OCI-LY3 (cell line): ENCODE data around the gene SIK3.

Experiments used
- CTCF ChIP-seq: fragments of 200-600, 300-600 bp; sonication (generic); IDR thresholded peaks from 2 replicates; pipeline ENCODE4 v1.5.1; 2014; ENCODE audit warnings: antibody characterized with exemption, low read length, low read depth
- EZH2phosphoT487 ChIP-seq: fragments of 200-600 bp; shearing (Covaris generic); IDR thresholded peaks from 2 replicates; pipeline ENCODE4 v1.6.1; 2018; ENCODE audit warnings: antibody characterized with exemption, mixed run types, low read depth

- TF ChIP-seq CTCF (no peak), EZH2phosphoT487 (no peak)
Measured at GRCh38 chr11:116994195-116994594, 104.0 kb downstream of the SIK3 start.
